ENCODE data around the gene PMIS2. TPM values are rescaled to one million over a fixed set of nuclear protein-coding genes. Genes with fewer than 3 reads are reported as not detected.
A peak's percentile ranks its signal among the peaks of the same experiment; 100 is the strongest.
"Not testable (repeated sequence)": the region's sequence is repeated elsewhere in the genome, so short reads cannot be mapped to it uniquely, and the experiment has no call there.

Gene PMIS2
- total RNA-seq, 1 donor from 2014 or later = not detected

GRCh38 chr19:35592226-35592625, 6.3 kb downstream of the PMIS2 start:
- DNase-seq (ENCODE audit: low read depth) = peak; percentile 58

GRCh38 chr19:35595026-35595425, 9.1 kb downstream of the PMIS2 start:
- DNase-seq (ENCODE audit: low read depth) = not testable (repeated sequence)

DNA sequence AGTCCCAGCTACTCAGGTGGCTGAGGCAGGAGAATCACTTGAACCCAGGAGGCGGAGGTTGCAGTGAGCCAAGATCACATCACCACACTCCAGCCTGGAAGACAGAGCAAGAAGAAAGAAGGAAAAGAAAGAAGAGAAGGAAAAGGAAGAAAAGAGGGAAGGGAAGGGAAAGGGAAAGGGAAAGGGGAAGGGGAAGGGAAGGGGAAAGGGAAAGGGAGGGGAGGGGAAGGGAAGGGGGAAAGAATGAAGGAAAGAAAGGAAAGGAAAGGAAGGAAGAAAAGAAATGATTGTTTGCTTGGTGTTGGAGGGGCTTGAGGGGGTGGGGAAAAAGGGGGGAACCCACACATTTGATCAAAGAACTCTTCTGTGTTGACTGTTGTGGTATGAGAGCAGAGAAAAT, 10.0 kb downstream of the PMIS2 start:
- DNase-seq (ENCODE audit: low read depth) = no peak

- DNase-seq (ENCODE audit: low read depth) = no peak
Measured at GRCh38 chr19:35596366-35596999, 10.5 kb downstream of the PMIS2 start.

GRCh38 chr19:35601971-35602370, 16.0 kb downstream of the PMIS2 start:
- DNase-seq (ENCODE audit: low read depth) = peak; percentile 15

- DNase-seq (ENCODE audit: low read depth) = not testable (repeated sequence)
Measured at GRCh38 chr19:35604436-35604835, 18.5 kb downstream of the PMIS2 start.

DNA sequence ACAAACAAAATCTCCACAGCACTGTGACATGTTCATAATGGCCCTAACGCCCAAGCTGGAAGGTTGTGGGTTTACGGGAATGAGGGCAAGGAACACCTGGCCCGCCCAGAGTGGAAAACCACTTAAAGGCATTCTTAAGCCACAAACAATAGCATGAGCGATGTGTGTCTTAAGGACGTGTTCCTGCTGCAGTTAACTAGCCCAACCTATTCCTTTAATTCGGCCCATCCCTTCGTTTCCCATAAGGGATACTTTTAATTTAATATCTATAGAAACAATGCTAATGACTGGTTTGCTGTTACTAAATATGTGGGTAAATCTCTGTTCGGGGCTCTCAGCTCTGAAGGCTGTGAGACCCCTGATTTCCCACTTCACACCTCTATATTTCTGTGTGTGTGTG, 21.2 kb downstream of the PMIS2 start:
- DNase-seq (ENCODE audit: low read depth) = not testable (repeated sequence)

DNA sequence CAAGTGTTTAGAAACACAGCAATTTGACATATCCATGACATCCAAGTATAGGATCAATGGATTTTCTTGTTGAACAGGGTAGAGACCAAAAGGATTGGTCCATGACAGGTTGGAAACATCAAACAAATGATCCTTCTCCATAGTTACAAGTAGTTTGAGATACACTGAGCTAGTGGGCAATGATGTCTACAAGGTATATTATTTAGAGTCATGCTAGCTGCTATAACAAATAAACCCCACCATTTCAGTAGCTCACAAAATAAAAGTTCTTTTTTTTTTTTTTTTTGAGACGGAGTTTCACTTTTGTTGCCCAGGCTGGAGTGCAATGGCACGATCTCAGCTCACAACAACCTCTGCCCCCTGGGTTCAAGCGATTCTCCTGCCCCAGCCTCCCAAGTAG, 21.7 kb downstream of the PMIS2 start:
- no peak for DNase-seq (ENCODE audit: low read depth)

DNA sequence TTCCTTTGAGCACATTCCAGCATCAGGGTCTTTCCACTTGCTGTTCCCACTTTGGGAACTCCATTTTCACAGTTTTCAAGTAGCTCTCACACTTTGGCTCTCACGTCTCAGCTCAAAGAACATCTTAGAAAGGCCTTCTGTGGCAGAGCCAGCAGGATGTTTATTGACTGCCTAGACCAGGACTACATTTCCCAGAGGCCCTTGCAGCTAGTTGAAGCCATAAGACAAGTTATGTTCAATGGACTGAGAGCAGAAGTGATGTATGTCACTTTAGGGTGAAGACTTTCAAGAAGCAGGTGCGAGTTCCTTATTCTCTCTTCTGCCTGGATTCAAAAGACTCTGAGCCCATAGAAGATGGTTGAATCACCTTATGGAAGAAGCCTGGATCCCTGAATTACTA, 22.3 kb downstream of the PMIS2 start:
- no peak for DNase-seq (ENCODE audit: low read depth)

DNA sequence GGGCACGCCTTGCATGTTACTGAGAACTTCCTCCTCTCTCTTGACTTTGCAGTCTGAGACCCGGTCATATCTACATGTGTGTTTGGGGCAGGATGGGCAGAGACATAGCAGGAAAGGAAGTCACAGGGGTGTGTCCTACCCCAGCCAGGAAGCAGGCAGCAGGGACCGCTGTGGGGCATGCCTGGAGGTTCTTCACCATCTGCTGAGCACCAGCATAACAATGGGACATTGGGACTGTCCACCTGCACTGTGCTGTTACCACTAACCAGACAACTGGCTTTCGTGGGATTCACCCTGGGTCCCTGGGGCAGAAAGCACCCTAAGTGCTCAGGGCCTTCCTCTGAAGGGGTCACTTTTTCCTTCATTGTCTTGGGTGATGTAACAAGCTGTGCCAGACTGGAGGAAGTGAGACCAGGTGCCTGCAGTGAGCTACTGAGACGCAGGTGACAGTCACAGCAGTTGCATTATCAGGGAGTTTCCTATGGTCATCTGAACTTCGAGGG, 23.9 kb downstream of the PMIS2 start:
- no peak for DNase-seq (ENCODE audit: low read depth)

GRCh38 chr19:35612224-35612558, 26.2 kb downstream of the PMIS2 start:
- no peak for DNase-seq (ENCODE audit: low read depth)

DNA sequence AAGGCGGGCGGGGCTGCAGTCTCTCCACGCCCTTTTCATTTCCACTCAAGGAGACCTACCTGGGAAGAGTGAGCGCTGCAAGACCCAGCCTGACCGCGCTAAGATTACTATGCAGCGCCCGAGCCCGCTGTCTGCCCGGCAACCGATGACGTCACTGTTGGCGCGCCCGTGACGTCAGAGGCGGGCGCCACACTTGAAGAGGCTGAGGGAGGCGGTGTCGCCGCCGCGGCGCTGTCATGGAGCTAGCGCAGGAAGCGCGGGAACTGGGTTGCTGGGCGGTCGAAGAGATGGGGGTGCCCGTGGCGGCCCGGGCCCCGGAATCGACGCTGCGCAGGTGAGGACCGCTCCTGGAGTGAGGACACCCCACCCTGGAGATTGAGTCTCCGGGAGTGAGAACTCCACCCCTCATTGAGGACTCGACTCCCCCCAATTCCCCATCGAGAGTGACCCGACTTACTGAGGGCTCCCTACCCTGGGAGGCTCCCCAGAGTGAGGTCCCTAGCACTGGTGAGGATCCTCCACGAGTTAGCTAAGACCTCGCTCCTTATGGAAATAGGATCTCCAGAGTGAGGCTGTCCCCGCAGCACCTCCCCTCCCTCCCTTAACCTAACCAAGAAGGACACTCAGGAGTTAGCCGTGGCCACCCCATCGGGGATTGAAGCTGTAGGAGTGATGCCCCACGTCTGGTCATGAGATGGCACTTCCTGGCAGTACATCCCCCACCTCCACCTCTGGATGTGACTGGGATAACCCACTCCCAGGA, 26.8 kb downstream of the PMIS2 start, which contains the start of gene HAUS5:
HAUS5 (plus strand) TSS at position 177 of the 763 bp plus-strand sequence; CDS start at position 237, 60 bp downstream.
- DNase-seq (ENCODE audit: low read depth) = peak; percentile 63

- DNase-seq (ENCODE audit: low read depth) = no peak
Measured at GRCh38 chr19:35613574-35613973, 27.6 kb downstream of the PMIS2 start.

GRCh38 chr19:35615036-35615435, 29.1 kb downstream of the PMIS2 start:
- no peak for DNase-seq (ENCODE audit: low read depth)

- DNase-seq (ENCODE audit: low read depth) = no peak
Measured at GRCh38 chr19:35618857-35619256, 32.9 kb downstream of the PMIS2 start.

GRCh38 chr19:35619290-35619923, 33.4 kb downstream of the PMIS2 start:
- no peak for DNase-seq (ENCODE audit: low read depth)

- no peak for DNase-seq (ENCODE audit: low read depth)
Measured at GRCh38 chr19:35620001-35620400, 34.0 kb downstream of the PMIS2 start.

- DNase-seq (ENCODE audit: low read depth) = no peak
Measured at GRCh38 chr19:35621708-35622107, 35.7 kb downstream of the PMIS2 start.

DNA sequence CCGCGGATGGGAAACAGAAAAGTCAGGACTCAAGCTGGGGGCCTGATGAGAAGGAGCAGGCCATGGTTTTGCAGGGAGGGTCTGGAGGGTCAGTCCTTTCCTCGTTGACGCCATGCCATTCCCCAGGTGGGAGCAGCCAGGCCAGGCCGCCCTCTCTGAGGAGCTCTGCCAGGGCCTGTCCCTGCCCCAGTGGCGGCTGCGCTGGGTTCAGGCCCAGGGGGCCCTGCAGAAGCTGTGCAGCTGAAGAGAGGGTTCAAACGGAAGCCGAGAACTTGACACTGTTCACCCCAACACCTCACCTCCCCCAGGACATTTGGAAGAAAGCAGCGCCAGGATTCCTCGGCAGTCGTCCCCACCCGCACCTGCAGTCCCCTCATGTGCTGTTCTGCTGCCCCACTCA, 36.8 kb downstream of the PMIS2 start:
- DNase-seq (ENCODE audit: low read depth) = no peak

GRCh38 chr19:35623327-35624010, 37.5 kb downstream of the PMIS2 start:
- DNase-seq (ENCODE audit: low read depth) = no peak

DNA sequence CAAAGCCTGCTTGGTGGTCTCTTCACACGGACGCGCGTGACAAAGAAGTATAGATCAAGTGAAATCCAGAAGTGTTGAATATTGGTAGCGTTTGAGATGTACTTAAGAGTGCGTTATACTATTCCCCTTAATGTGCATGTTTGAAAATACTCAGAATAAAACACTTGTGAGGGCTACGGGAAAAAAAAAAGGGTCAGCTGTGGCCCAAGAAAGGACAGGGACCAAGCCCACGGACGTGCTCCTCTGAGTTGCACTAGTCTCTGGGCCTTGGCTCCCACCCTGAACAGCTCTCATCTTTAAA, 42.2 kb downstream of the PMIS2 start:
- DNase-seq (ENCODE audit: low read depth) = no peak

DNA sequence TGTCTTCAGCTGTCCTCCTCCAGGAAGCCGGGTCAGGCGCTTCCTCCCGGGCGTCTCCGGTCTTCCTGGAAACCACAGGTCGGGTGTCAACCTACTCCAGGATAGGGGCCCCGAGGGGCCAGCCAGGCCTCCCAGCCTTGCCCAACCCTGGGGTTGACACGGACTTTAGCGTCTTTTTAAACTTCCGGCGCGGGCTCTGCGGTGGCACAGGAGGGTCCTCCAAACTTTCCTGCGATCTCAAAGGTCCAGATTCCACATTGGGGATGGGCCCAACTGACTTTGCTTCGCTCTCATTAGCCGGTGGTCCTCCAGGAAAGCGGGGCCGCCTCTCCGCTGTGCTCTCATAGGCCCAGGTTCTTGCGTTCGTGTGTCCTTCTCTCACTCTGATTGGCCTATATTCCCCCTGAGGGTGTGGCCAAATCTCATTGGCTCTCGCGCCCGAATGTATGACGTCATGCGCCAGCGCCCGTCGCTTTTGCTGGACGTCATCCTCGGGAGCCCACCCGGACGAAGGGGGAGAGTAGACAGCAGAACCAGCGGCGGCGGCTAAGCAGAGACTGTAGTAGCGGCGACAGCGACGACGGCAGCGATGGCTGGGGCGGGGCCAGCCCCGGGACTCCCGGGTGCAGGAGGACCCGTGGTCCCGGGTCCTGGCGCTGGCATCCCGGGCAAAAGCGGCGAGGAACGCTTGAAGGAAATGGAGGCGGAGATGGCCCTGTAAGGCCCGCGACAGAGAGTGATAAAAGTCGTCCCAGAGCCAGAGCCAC, 42.8 kb downstream of the PMIS2 start, which contains the start of gene RBM42:
RBM42 (plus strand) TSS at position 472 of the 767 bp plus-strand sequence; CDS start at position 590, 118 bp downstream.
- DNase-seq (ENCODE audit: low read depth) = peak; percentile 98

Measured in renal cortical epithelial cell (primary cell).